CD4-positive, CD25-positive, alpha-beta regulatory T cell (primary cell): ENCODE results near the gene PTPRN2. TPM values are rescaled to one million over a fixed set of nuclear protein-coding genes. Genes with fewer than 3 reads are reported as not detected.

ENCODE experiments used
- ATAC-seq, 2 donors: fragments of 150-1000 bp; cut with Tn5 transposase; one replicate each; pipeline ENCODE4 v1.10.0; 2021; ENCODE audit warnings: low read depth in 2 of 2, moderate number of reproducible peaks in 2 of 2, moderate library complexity in 1 of 2
- DNase-seq, 3 donors: peaks; one replicate each; pipeline versions ENCODE4 v3.0.0 to v3.0.0-alpha.2; 2012 to 2022; ENCODE audit warnings: mixed read lengths in 1 of 3
- H3K27ac ChIP-seq: one replicate; pipeline ENCODE4 v1.7.0; 2013; ENCODE audit warnings: mild to moderate bottlenecking, low read length; ENCODE audit not compliant: insufficient read depth, poor library complexity, severe bottlenecking
- H3K27me3 ChIP-seq: one replicate; pipeline ENCODE4 v1.7.0; 2013; ENCODE audit warnings: low read length; ENCODE audit not compliant: control insufficient read depth, insufficient read depth
- H3K36me3 ChIP-seq: one replicate; pipeline ENCODE4 v1.7.0; 2013; ENCODE audit warnings: mild to moderate bottlenecking, low read length, moderate library complexity; ENCODE audit not compliant: control insufficient read depth, insufficient read depth
- H3K4me1 ChIP-seq: 2 replicates; pipeline ENCODE4 v1.7.0; 2013; ENCODE audit warnings: mild to moderate bottlenecking, low read length; ENCODE audit not compliant: insufficient read depth, control insufficient read depth, poor library complexity, severe bottlenecking
- H3K4me3 ChIP-seq: one replicate; pipeline ENCODE4 v1.7.0; 2013; ENCODE audit warnings: low read depth, mild to moderate bottlenecking, low read length, moderate library complexity
- H3K9me3 ChIP-seq, 2 experiments: 1 replicate in 1 of 2; 2 replicates in 1 of 2; pipeline ENCODE4 v1.7.0; 2013; ENCODE audit warnings: low read length in 2 of 2, mild to moderate bottlenecking in 1 of 2, moderate library complexity in 1 of 2; ENCODE audit not compliant: control insufficient read depth in 2 of 2
- H3K27ac Mint-ChIP-seq, 3 donors: one replicate each; pipeline ENCODE4 v1.8.0; 2020 to 2022; ENCODE audit warnings: mild to moderate bottlenecking in 3 of 3, mixed read lengths in 3 of 3, moderate library complexity in 2 of 3
- H3K27me3 Mint-ChIP-seq: one replicate; pipeline ENCODE4 v1.8.0; 2022; ENCODE audit warnings: mild to moderate bottlenecking, mixed read lengths
- H3K36me3 Mint-ChIP-seq: one replicate; pipeline ENCODE4 v1.8.0; 2020; ENCODE audit warnings: mixed read lengths
- H3K4me1 Mint-ChIP-seq, 4 donors: one replicate each; pipeline ENCODE4 v1.8.0; 2020 to 2022; ENCODE audit warnings: mixed read lengths in 4 of 4, mild to moderate bottlenecking in 1 of 4
- H3K4me3 Mint-ChIP-seq, 4 donors: one replicate each; pipeline ENCODE4 v1.8.0; 2020 to 2022; ENCODE audit warnings: mild to moderate bottlenecking in 4 of 4, mixed read lengths in 4 of 4, moderate library complexity in 3 of 4
- H3K9me3 Mint-ChIP-seq, 7 donors: one replicate each; pipeline ENCODE4 v1.8.0; 2020 to 2022; ENCODE audit warnings: mixed read lengths in 7 of 7, mild to moderate bottlenecking in 3 of 7, moderate library complexity in 2 of 7
- polyA plus RNA-seq, 4 donors: library from polyadenylated mRNA; unstranded; fragments of 300-500 nt; fragmentation: Illumina TruSeq; gene quantifications; one replicate each; pipeline ENCODE4 v1.2.3, GENCODE V29; 2021
- total RNA-seq: library from RNA; stranded (reverse); gene quantifications from one replicate; pipeline ENCODE4 v1.2.3, GENCODE V29; 2022

Gene PTPRN2
- total and polyA plus RNA-seq, 5 donors from 2014 or later: 1.6 to 4.7 (median 2.7) TPM

DNA sequence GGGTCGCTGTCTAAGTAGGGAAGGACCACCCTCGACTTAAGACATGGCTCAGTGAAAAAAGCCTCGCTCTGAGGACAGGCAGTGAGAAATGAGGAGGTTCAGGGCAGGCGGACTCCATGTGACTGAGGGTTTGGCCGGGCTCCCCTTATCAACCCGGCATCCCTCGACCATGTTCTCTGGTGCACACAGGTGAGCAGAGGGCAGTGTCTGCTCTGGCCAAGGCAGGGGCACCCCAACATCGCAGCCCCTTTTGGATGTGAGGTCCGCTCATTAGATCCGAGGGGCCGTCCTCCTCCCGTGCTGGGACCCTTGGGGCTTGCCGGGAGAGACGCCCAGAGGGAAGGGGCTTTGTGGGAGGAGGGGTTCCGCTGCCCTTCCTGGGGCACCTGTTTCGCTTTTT is 775.7 kb downstream of the PTPRN2 start:
- Histone ChIP-seq H3K9me3 (no peaks in the 10 kb centered on the region), H3K27me3 (no peaks in the 10 kb centered on the region), H3K36me3 (no peaks in the 10 kb centered on the region), H3K27ac (no peak overlapping the region), H3K4me3 (no peak overlapping the region), H3K4me1 (no peaks in the 10 kb centered on the region)
- Mint-ChIP-seq H3K9me3 (peaks cover 0 to 2% (median 0%) of the 10 kb centered on the region in 7 donors), H3K4me1 (no peaks in the 10 kb centered on the region), H3K27ac (no peak overlapping the region), H3K27me3 (no peaks in the 10 kb centered on the region), H3K4me3 (no peak overlapping the region), H3K36me3 (peaks cover 4% of the 10 kb centered on the region)
- DNase-seq (no peak), ATAC-seq (no peak)

- Histone ChIP-seq H3K9me3 (no peaks in the 10 kb centered on the region), H3K27me3 (no peaks in the 10 kb centered on the region), H3K4me3 (no peak overlapping the region), H3K36me3 (no peaks in the 10 kb centered on the region), H3K4me1 (no peaks in the 10 kb centered on the region), H3K27ac (no peak overlapping the region)
- Mint-ChIP-seq H3K4me3 (no peak overlapping the region), H3K27ac (no peak overlapping the region), H3K4me1 (no peaks in the 10 kb centered on the region), H3K27me3 (no peaks in the 10 kb centered on the region), H3K36me3 (peaks cover 4% of the 10 kb centered on the region), H3K9me3 (peaks cover 0 to 2% (median 0%) of the 10 kb centered on the region in 7 donors)
- DNase-seq (no peak), ATAC-seq (no peak)
These were observed 777.5 kb downstream of the PTPRN2 start for GRCh38 chr7:157809863-157810851.

DNA sequence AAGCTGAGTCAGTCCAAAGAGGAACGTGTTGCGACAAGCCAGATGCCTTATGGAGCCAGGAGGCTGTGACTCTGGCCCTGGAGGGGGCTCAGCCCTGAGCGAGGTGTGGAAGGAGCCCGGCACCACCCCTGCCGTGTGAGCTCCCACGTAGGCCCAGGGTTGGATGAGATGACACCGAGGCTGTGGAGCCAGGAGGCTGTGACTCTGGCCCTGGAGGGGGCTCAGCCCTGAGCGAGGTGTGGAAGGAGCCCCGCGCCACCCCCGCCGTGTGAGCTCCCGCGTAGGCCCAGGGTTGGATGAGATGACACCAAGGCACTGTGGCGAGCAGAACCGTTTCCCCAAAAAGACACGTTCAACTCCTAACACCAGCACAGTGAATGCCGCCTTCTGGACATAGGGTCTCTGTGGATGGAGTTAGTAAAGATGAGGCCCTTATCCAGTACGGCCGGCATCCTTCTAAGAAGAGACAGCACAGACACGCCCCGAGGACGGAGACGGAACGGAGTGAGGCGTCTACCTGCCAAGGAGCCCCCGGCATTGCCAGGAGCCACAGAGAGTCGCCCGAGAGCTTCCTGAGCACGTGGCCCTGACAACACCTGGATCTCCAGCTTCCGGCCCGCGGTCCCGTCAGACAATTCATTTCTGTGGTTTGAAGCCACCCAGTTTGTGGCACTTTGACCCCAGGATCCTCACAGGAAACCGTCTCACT is 778.3 kb downstream of the PTPRN2 start:
- Histone ChIP-seq H3K4me3 (no peak overlapping the region), H3K27me3 (no peaks in the 10 kb centered on the region), H3K36me3 (no peaks in the 10 kb centered on the region), H3K27ac (no peak overlapping the region), H3K4me1 (no peaks in the 10 kb centered on the region), H3K9me3 (no peaks in the 10 kb centered on the region)
- Mint-ChIP-seq H3K27me3 (no peaks in the 10 kb centered on the region), H3K36me3 (peaks cover 4% of the 10 kb centered on the region), H3K9me3 (peaks cover 0 to 2% (median 0%) of the 10 kb centered on the region in 7 donors), H3K4me3 (no peak overlapping the region), H3K27ac (no peak overlapping the region), H3K4me1 (no peaks in the 10 kb centered on the region)
- ATAC-seq (no peak), DNase-seq (no peak)

DNA sequence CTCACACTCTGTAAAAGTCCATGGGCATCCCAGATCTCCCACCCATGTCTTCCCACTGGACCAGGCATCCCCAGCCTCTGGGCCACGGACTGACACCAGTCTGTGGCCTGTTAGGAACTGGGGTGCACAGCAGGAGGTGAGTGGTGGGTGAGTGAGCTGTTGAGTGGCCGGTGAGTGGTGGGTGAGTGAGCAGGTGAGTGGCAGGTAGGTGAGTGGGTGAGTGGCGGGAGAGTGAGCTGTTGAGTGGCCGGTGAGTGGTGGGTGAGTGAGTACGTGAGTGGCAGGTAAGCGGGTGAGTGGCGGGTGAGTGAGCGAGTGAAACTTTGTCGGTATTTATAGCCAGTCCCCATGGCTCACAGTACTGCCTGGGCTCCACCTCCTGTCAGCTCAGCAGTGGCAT is 779.6 kb downstream of the PTPRN2 start:
- no peaks in the 10 kb centered on the region for H3K4me1 Mint-ChIP-seq
- H3K27me3 Mint-ChIP-seq: no peaks in the 10 kb centered on the region
- no peak overlapping the region for H3K27ac Mint-ChIP-seq
- H3K36me3 Mint-ChIP-seq: peaks cover 4% of the 10 kb centered on the region
- H3K9me3 Mint-ChIP-seq: peaks cover 0 to 2% (median 0%) of the 10 kb centered on the region in 7 donors
- H3K4me3 ChIP-seq: no peak overlapping the region
- H3K9me3 ChIP-seq: no peaks in the 10 kb centered on the region
- no peaks in the 10 kb centered on the region for H3K36me3 ChIP-seq
- no peak overlapping the region for H3K4me3 Mint-ChIP-seq
- DNase-seq (no peak), ATAC-seq (no peak)
- H3K4me1 ChIP-seq: no peaks in the 10 kb centered on the region
- H3K27me3 ChIP-seq: no peaks in the 10 kb centered on the region
- no peak overlapping the region for H3K27ac ChIP-seq

GRCh38 chr7:157807510-157807909 is 780.1 kb downstream of the PTPRN2 start:
- H3K36me3 Mint-ChIP-seq: peaks cover 4% of the 10 kb centered on the region
- H3K27ac Mint-ChIP-seq: no peak overlapping the region
- DNase-seq: no peak
- no peak overlapping the region for H3K4me3 Mint-ChIP-seq
- Histone ChIP-seq H3K27me3 (no peaks in the 10 kb centered on the region), H3K4me1 (no peaks in the 10 kb centered on the region), H3K27ac (no peak overlapping the region), H3K4me3 (no peak overlapping the region), H3K36me3 (no peaks in the 10 kb centered on the region), H3K9me3 (no peaks in the 10 kb centered on the region)
- no peaks in the 10 kb centered on the region for H3K4me1 Mint-ChIP-seq
- H3K9me3 Mint-ChIP-seq: peaks cover 0 to 2% (median 0%) of the 10 kb centered on the region in 7 donors
- ATAC-seq: no peak
- no peaks in the 10 kb centered on the region for H3K27me3 Mint-ChIP-seq

DNA sequence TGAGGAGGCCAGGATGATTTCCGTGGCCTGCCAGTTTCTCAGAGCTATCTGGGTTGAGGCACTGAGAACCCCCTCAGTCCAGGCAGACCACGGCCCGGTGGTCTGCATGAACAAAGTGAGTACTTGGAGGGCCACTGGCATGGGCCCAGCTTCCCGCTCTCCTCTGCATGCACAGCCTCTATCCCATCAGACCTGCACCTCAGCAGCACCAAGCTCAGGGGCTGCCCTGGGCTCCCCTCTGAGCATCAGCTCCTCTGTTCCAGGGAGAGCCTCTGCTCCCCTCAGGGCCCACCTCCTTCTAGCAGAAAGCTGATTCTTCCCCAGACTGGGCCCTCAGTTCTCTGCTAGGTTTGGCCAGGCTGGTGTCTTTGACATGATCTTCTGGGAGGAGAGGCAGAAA is 780.9 kb downstream of the PTPRN2 start:
- no peak overlapping the region for H3K4me3 ChIP-seq
- H3K27ac Mint-ChIP-seq: no peak overlapping the region
- H3K4me3 Mint-ChIP-seq: no peak overlapping the region
- H3K36me3 Mint-ChIP-seq: peaks cover 4% of the 10 kb centered on the region
- no peak for DNase-seq
- no peaks in the 10 kb centered on the region for H3K27me3 ChIP-seq
- no peak for ATAC-seq
- peaks cover 0 to 2% (median 0%) of the 10 kb centered on the region in 7 donors for H3K9me3 Mint-ChIP-seq
- H3K4me1 Mint-ChIP-seq: no peaks in the 10 kb centered on the region
- no peaks in the 10 kb centered on the region for H3K36me3 ChIP-seq
- no peak overlapping the region for H3K27ac ChIP-seq
- no peaks in the 10 kb centered on the region for H3K9me3 ChIP-seq
- no peaks in the 10 kb centered on the region for H3K4me1 ChIP-seq
- no peaks in the 10 kb centered on the region for H3K27me3 Mint-ChIP-seq

- Mint-ChIP-seq H3K4me3 (no peak overlapping the region), H3K36me3 (peaks cover 4% of the 10 kb centered on the region), H3K9me3 (peaks cover 0 to 2% (median 0%) of the 10 kb centered on the region in 7 donors), H3K27me3 (no peaks in the 10 kb centered on the region), H3K27ac (no peak overlapping the region), H3K4me1 (no peaks in the 10 kb centered on the region)
- H3K4me3 ChIP-seq: no peak overlapping the region
- H3K9me3 ChIP-seq: no peaks in the 10 kb centered on the region
- H3K36me3 ChIP-seq: no peaks in the 10 kb centered on the region
- ATAC-seq (no peak), DNase-seq (no peak)
- no peaks in the 10 kb centered on the region for H3K27me3 ChIP-seq
- no peaks in the 10 kb centered on the region for H3K4me1 ChIP-seq
- H3K27ac ChIP-seq: no peak overlapping the region
These were observed 781.9 kb downstream of the PTPRN2 start for GRCh38 chr7:157805713-157806112.
